ENCODE data around the gene PRUNE2. TPM values are rescaled to one million over a fixed set of nuclear protein-coding genes. Genes with fewer than 3 reads are reported as not detected.

PRUNE2 gene
- total RNA-seq, 4 donors from 2014 or later: 67.6 to 105 (median 95.6) TPM

- 69 to 74% methylated on average over 4 of the region's 4 CpGs for WGBS, 2 donors (ENCODE audit: low coverage in 1 of 2)
- Histone ChIP-seq H3K27ac (no peak overlapping the region), H3K4me3 (no peak overlapping the region), H3K4me1 (no peaks in the 10 kb centered on the region), H3K36me3 (no peaks in the 10 kb centered on the region), H3K27me3 (peaks cover 4% of the 10 kb centered on the region), H3K9me3 (no peaks in the 10 kb centered on the region)
- intact Hi-C loops (cut with DNase I; ENCODE audit: low total_unique reads): no loop called here
- in situ Hi-C loops (cut with MboI; ENCODE audit: low pct_ligation_motif_present in 1 of 4, low pct_unique_long_range_greater_than_20kb in 1 of 4, low sequenced_read_pairs in 3 of 4): no loop called here
- no peak for TF ChIP-seq CTCF (IDR thresholded peaks at IDR 0.05)
- no peak for TF ChIP-seq POLR2A (IDR thresholded peaks at IDR 0.05)
- TF ChIP-seq POLR2AphosphoS5 (IDR thresholded peaks at IDR 0.05): no peak
- TF ChIP-seq EP300 (IDR thresholded peaks at IDR 0.05; ENCODE audit: low read depth): no peak
- DNase-seq: no peak
Observed at GRCh38 chr9:76926324-76926741, 20.4 kb upstream of the PRUNE2 start.

GRCh38 chr9:76921165-76921564, 15.3 kb upstream of the PRUNE2 start:
- TF ChIP-seq POLR2AphosphoS5 (IDR thresholded peaks at IDR 0.05) (no peak), POLR2A (IDR thresholded peaks at IDR 0.05) (no peak), CTCF (IDR thresholded peaks at IDR 0.05) (no peak), EP300 (IDR thresholded peaks at IDR 0.05; ENCODE audit: low read depth) (no peak)
- no peak overlapping the region for H3K4me3 ChIP-seq
- no peaks in the 10 kb centered on the region for H3K9me3 ChIP-seq
- no peaks in the 10 kb centered on the region for H3K4me1 ChIP-seq
- H3K36me3 ChIP-seq: no peaks in the 10 kb centered on the region
- in situ Hi-C loops (cut with MboI; ENCODE audit: low pct_ligation_motif_present in 1 of 4, low pct_unique_long_range_greater_than_20kb in 1 of 4, low sequenced_read_pairs in 3 of 4) (no loop called here), intact Hi-C loops (cut with DNase I; ENCODE audit: low total_unique reads) (no loop called here)
- no peak overlapping the region for H3K27ac ChIP-seq
- DNase-seq: no peak
- H3K27me3 ChIP-seq: peaks cover 26% of the 10 kb centered on the region
- WGBS, 2 donors (ENCODE audit: low coverage in 1 of 2): 78 to 88% methylated on average over 1 of the region's 1 CpG

- TF ChIP-seq CTCF (IDR thresholded peaks at IDR 0.05) (no peak), POLR2AphosphoS5 (IDR thresholded peaks at IDR 0.05) (no peak), EP300 (IDR thresholded peaks at IDR 0.05; ENCODE audit: low read depth) (no peak), POLR2A (IDR thresholded peaks at IDR 0.05) (no peak)
- DNase-seq: no peak
- in situ Hi-C loops (cut with MboI; ENCODE audit: low pct_ligation_motif_present in 1 of 4, low pct_unique_long_range_greater_than_20kb in 1 of 4, low sequenced_read_pairs in 3 of 4) (no loop called here), intact Hi-C loops (cut with DNase I; ENCODE audit: low total_unique reads) (no loop called here)
- Histone ChIP-seq H3K36me3 (no peaks in the 10 kb centered on the region), H3K4me3 (no peak overlapping the region), H3K27ac (no peak overlapping the region), H3K27me3 (peaks cover 55% of the 10 kb centered on the region), H3K9me3 (no peaks in the 10 kb centered on the region), H3K4me1 (no peaks in the 10 kb centered on the region)
- WGBS, 2 donors (ENCODE audit: low coverage in 1 of 2): 76 to 87% methylated on average over 4 of the region's 4 CpGs
Observed at GRCh38 chr9:76917299-76917698, 11.4 kb upstream of the PRUNE2 start.

- no peaks in the 10 kb centered on the region for H3K4me1 ChIP-seq
- 68% methylated on average over 4 of the region's 4 CpGs; no CpG with 5 or more reads in 1 of the 2 donors for WGBS, 2 donors (ENCODE audit: low coverage in 1 of 2)
Observed at GRCh38 chr9:76916231-76916630, 10.3 kb upstream of the PRUNE2 start.

More at GRCh38 chr9:76916231-76916630, 10.3 kb upstream of the PRUNE2 start:
- H3K9me3 ChIP-seq: no peaks in the 10 kb centered on the region
- intact Hi-C loops (cut with DNase I; ENCODE audit: low total_unique reads) (no loop called here), in situ Hi-C loops (cut with MboI; ENCODE audit: low pct_ligation_motif_present in 1 of 4, low pct_unique_long_range_greater_than_20kb in 1 of 4, low sequenced_read_pairs in 3 of 4) (no loop called here)
- peaks cover 50% of the 10 kb centered on the region for H3K27me3 ChIP-seq
- no peaks in the 10 kb centered on the region for H3K36me3 ChIP-seq
- TF ChIP-seq EP300 (IDR thresholded peaks at IDR 0.05; ENCODE audit: low read depth): no peak
- no peak for TF ChIP-seq CTCF (IDR thresholded peaks at IDR 0.05)
- DNase-seq: no peak
- no peak overlapping the region for H3K27ac ChIP-seq
- no peak overlapping the region for H3K4me3 ChIP-seq

Data from transverse colon (tissue), 4 donors.